ENCODE measurements around the gene LYRM1.
"Not testable (repeated sequence)": the region's sequence is repeated elsewhere in the genome, so short reads cannot be mapped to it uniquely, and the experiment has no call there.

Gene LYRM1

GRCh38 chr16:20900299-20901067 is at the start of gene LYRM1, which contains the start of gene DCUN1D3:
LYRM1 (plus strand) TSS chr16:20900771; CDS start chr16:20915556, 14,785 bp downstream.
DCUN1D3 (minus strand) TSS chr16:20900358; CDS start chr16:20862538, 37,820 bp downstream.
- peak; percentile 80 for DNase-seq (ENCODE audit: low read depth)

- DNase-seq (ENCODE audit: low read depth): no peak
Observed at GRCh38 chr16:20850981-20851380, 49.6 kb upstream of the LYRM1 start.

GRCh38 chr16:20851601-20852000 is 49.0 kb upstream of the LYRM1 start:
- DNase-seq (ENCODE audit: low read depth): no peak

- DNase-seq (ENCODE audit: low read depth): no peak
Observed at GRCh38 chr16:20853143-20853542, 47.4 kb upstream of the LYRM1 start.

GRCh38 chr16:20853981-20854620 is 46.5 kb upstream of the LYRM1 start:
- no peak for DNase-seq (ENCODE audit: low read depth)

GRCh38 chr16:20854963-20855362 is 45.6 kb upstream of the LYRM1 start:
- DNase-seq (ENCODE audit: low read depth): no peak

- no peak for DNase-seq (ENCODE audit: low read depth)
Observed at GRCh38 chr16:20857281-20857680, 43.3 kb upstream of the LYRM1 start.

- DNase-seq (ENCODE audit: low read depth): no peak
Observed at GRCh38 chr16:20859229-20859628, 41.3 kb upstream of the LYRM1 start.

- no peak for DNase-seq (ENCODE audit: low read depth)
Observed at GRCh38 chr16:20859699-20860098, 40.9 kb upstream of the LYRM1 start.

- DNase-seq (ENCODE audit: low read depth): no peak
Observed at GRCh38 chr16:20860361-20860760, 40.2 kb upstream of the LYRM1 start.

- not testable (repeated sequence) for DNase-seq (ENCODE audit: low read depth)
Observed at GRCh38 chr16:20860995-20861394, 39.6 kb upstream of the LYRM1 start.

GRCh38 chr16:20862162-20862960 is 38.2 kb upstream of the LYRM1 start:
- no peak for DNase-seq (ENCODE audit: low read depth)

GRCh38 chr16:20864376-20864775 is 36.2 kb upstream of the LYRM1 start:
- DNase-seq (ENCODE audit: low read depth): not testable (repeated sequence)

- DNase-seq (ENCODE audit: low read depth): no peak
Observed at GRCh38 chr16:20865420-20866131, 35.0 kb upstream of the LYRM1 start.

GRCh38 chr16:20866145-20866772 is 34.3 kb upstream of the LYRM1 start:
- DNase-seq (ENCODE audit: low read depth): no peak

- no peak for DNase-seq (ENCODE audit: low read depth)
Observed at GRCh38 chr16:20866801-20867200, 33.8 kb upstream of the LYRM1 start.

GRCh38 chr16:20867585-20867984 is 33.0 kb upstream of the LYRM1 start:
- DNase-seq (ENCODE audit: low read depth): no peak

- no peak for DNase-seq (ENCODE audit: low read depth)
Observed at GRCh38 chr16:20868890-20869289, 31.7 kb upstream of the LYRM1 start.

GRCh38 chr16:20870122-20870820 is 30.3 kb upstream of the LYRM1 start:
- DNase-seq (ENCODE audit: low read depth): no peak

- no peak for DNase-seq (ENCODE audit: low read depth)
Observed at GRCh38 chr16:20871258-20871657, 29.3 kb upstream of the LYRM1 start.
